Vagina (tissue), 2 donors: Measurements from ENCODE around the gene FBXL7.

Experiments
- POLR2A ChIP-seq, 2 donors: fragments of 450-650 bp; IDR thresholded peaks; one replicate each; pipeline ENCODE4 v1.6.1; 2017; ENCODE audit warnings: antibody characterized with exemption in 2 of 2, mild to moderate bottlenecking in 2 of 2, moderate library complexity in 2 of 2
- TF ChIP-seq, protein P1 (sequence below), 3 experiments: fragments of 450-650 bp in 2 of 3; fragments of 200-600 bp in 1 of 3; sonication (generic) in 1 of 3; IDR thresholded peaks; one replicate each; pipeline ENCODE4 v1.5.1; 2017 to 2019; ENCODE audit warnings: antibody characterized with exemption in 3 of 3, mild to moderate bottlenecking in 2 of 3, moderate library complexity in 2 of 3

DNA sequence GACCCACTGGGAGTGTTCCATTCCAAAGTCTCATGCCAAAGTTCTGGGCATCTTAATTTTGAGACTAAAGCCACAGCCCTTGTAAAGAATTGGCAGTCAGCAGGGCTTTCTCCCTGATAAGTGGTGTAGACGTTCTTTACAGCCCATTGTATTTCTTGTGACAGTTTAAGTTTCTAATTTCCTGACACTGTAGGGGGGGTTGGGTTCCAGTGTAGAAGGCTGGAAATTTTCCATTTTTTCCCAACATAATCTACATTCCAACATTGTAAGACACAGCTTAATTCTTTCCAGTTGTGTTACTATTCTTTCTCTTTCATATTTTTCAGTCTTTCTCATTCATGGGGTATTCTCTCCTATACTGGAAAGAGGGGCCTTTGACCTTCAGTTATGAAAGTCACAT, 121.1 kb downstream of the FBXL7 start:
- TF ChIP-seq, protein P1, sequence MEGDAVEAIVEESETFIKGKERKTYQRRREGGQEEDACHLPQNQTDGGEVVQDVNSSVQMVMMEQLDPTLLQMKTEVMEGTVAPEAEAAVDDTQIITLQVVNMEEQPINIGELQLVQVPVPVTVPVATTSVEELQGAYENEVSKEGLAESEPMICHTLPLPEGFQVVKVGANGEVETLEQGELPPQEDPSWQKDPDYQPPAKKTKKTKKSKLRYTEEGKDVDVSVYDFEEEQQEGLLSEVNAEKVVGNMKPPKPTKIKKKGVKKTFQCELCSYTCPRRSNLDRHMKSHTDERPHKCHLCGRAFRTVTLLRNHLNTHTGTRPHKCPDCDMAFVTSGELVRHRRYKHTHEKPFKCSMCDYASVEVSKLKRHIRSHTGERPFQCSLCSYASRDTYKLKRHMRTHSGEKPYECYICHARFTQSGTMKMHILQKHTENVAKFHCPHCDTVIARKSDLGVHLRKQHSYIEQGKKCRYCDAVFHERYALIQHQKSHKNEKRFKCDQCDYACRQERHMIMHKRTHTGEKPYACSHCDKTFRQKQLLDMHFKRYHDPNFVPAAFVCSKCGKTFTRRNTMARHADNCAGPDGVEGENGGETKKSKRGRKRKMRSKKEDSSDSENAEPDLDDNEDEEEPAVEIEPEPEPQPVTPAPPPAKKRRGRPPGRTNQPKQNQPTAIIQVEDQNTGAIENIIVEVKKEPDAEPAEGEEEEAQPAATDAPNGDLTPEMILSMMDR (IDR thresholded peaks at IDR 0.05), result no peak
- TF ChIP-seq POLR2A (IDR thresholded peaks at IDR 0.05), result no peak
